Heart left ventricle (tissue), 13 donors: ENCODE results near the gene NKAIN2.

Source experiments
- POLR2A ChIP-seq, 2 donors: fragments of 450-650 bp; IDR thresholded peaks; one replicate each; pipeline ENCODE4 v1.6.1; 2017; ENCODE audit warnings: antibody characterized with exemption in 2 of 2, mild to moderate bottlenecking in 2 of 2, moderate library complexity in 2 of 2
- TF ChIP-seq, protein P1 (sequence below), 12 donors: fragments of 200-600 bp; sonication (generic) in 4 of 12; IDR thresholded peaks; one replicate each; pipeline versions ENCODE4 v1.5.0 to v1.8.0; 2018 to 2022; ENCODE audit warnings: antibody characterized with exemption in 12 of 12, mild to moderate bottlenecking in 5 of 12
- donor health status: ischemic (EF 13 %, LVEDD 7.1; RV severe dilation, severe dysfunction).
- donor health status: DM: no; HTN: yes; CAD: no.
- donor health status: DM: no; HTN: no; CAD: no.
- donor health status: ischemic (EF 25% LVEDD 6.9; RV normal size, moderate dysfunction).
- donor health status: ischemic (EF 25% LVEDD 5.7; RV mildly dilated, moderate dysfunction).
- donor health status: ischemic (EF 35%, LVEDD 5.7; RV mildly dilated, moderate dysfunction).
- donor health status: nonischemic (EF 11% LVEDD 7.7; RV severe dilation, severe dysfunction).
- donor health status: DM: yes; HTN: yes; CAD: no.
- donor health status: PGD.
- donor health status: ischemic (EF 29% LVEDD 5.4; RV normal size, mild dysfunction).
- donor health status: nonischemic (EF 23%, LVEDD 6.1; RV moderate dilation, normal function).

DNA sequence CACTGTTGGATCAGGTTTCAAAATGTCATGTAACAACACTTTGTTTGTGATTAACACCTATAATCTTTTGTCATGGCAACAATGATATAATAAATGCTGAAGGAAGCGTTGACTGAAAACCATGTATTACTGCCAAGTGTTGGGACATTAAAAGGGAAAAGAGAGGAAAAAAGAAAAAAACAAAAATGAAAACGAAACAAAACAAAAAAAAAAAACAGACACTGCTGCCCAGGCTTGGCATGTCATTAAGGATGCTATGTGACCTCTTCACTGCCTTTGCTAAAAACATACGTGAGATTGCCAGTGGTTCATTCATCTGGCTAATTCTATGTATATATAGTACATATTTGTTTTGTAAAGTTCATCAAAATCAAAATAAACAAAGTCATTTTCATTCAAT is 641.9 kb downstream of the NKAIN2 start:
- TF ChIP-seq, protein P1, sequence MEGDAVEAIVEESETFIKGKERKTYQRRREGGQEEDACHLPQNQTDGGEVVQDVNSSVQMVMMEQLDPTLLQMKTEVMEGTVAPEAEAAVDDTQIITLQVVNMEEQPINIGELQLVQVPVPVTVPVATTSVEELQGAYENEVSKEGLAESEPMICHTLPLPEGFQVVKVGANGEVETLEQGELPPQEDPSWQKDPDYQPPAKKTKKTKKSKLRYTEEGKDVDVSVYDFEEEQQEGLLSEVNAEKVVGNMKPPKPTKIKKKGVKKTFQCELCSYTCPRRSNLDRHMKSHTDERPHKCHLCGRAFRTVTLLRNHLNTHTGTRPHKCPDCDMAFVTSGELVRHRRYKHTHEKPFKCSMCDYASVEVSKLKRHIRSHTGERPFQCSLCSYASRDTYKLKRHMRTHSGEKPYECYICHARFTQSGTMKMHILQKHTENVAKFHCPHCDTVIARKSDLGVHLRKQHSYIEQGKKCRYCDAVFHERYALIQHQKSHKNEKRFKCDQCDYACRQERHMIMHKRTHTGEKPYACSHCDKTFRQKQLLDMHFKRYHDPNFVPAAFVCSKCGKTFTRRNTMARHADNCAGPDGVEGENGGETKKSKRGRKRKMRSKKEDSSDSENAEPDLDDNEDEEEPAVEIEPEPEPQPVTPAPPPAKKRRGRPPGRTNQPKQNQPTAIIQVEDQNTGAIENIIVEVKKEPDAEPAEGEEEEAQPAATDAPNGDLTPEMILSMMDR (IDR thresholded peaks at IDR 0.05): no peak
- TF ChIP-seq POLR2A (IDR thresholded peaks at IDR 0.05): no peak
